Measurements from ENCODE around the gene R3HDM1.

GRCh38 chr2:135555311-135555710 lies 24.0 kb downstream of the R3HDM1 start:
- TF ChIP-seq CTCF (IDR thresholded peaks at IDR 0.05) = no peak
- TF ChIP-seq POLR2A (IDR thresholded peaks at IDR 0.05) = no peak
